ENCODE results near the gene KLF17.

Gene KLF17

GRCh38 chr1:44157903-44158302 lies 39.3 kb downstream of the KLF17 start:
- no peak for DNase-seq

GRCh38 chr1:44158871-44159270 lies 40.2 kb downstream of the KLF17 start:
- no peak for DNase-seq

DNA sequence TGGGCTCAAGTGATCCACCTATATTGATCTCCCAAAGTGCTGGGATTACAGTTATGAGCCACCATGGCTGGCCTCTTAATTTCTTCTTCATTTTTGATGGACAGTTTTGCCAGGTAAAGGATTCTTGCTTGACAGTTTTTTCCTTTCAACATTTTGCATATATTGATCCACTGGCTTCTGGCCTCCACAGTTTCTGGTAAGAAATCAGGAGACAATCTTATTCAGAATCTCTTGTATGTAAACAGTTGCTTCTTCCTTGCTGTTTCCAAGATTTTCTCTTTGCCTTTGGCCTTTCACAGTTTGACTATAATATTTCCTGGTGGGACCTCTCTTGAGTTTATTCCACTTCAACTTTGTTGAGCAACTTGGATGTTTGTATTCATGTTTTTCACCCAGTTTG lies 42.9 kb downstream of the KLF17 start:
- DNase-seq: no peak

DNA sequence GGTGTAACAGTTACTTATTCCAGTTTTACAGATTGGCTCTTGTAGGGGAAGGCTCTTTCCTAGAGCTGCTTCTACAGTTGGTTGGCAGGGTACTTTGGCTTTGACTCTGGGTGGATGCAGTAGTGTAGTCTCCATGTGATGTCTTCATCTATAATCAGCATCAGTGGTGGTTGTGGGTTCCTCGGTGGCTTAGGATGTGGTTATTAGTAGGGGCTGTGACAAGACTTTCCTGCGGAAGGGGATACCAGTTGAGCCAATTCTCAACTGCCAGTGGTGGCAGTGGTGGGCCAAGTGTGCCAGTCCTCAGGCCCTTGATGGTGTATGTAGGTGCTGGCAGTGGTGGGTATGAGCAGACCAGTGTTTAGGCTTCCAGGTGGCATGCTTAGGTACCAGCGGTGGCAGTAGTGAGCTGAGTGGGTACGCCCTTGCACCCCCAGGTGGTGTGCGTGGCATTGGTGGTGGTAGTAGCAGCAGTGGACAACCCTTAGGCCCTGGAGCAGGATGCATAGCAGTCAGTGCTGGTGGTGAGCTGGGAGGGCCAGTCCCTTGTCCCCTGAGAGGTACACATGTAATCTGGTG lies 50.0 kb downstream of the KLF17 start:
- no peak for DNase-seq

GRCh38 chr1:44170281-44170823 lies 51.7 kb downstream of the KLF17 start:
- no peak for DNase-seq

GRCh38 chr1:44174630-44175029 lies 56.0 kb downstream of the KLF17 start:
- no peak for DNase-seq

Measured in NCI-H446 treated with DMSO at 0.1 percent for 48 hours (cell line).